Natural killer cell treated with Interleukin-12 subunit alpha and Interleukin-12 subunit beta and Interleukin-15 and Interleukin-18, amount 100 ng/mL, for 72 hours (primary cell): ENCODE results near the gene SLC29A3. TPM values are rescaled to one million over a fixed set of nuclear protein-coding genes. Genes with fewer than 3 reads are reported as not detected.

Experiments
- ATAC-seq, 2 donors: fragments of 150-1000 bp; cut with Tn5 transposase in 1 of 2; sonication (Bioruptor Pico), chemical (Tn5 transposase) in 1 of 2; 2 replicates each; pipeline ENCODE4 v1.10.0; 2021
- DNase-seq: peaks from one replicate; pipeline ENCODE4 v3.0.0; 2022; ENCODE audit warnings: low spot score
- H3K27ac Mint-ChIP-seq, 2 donors: 1 replicate in 1 of 2; 2 replicates in 1 of 2; pipeline ENCODE4 v1.8.0; 2022; ENCODE audit warnings: mixed read lengths in 2 of 2, mild to moderate bottlenecking in 1 of 2, moderate library complexity in 1 of 2
- H3K27me3 Mint-ChIP-seq, 2 donors: 1 replicate in 1 of 2; 2 replicates in 1 of 2; pipeline ENCODE4 v1.8.0; 2022; ENCODE audit warnings: mixed read lengths in 2 of 2
- H3K36me3 Mint-ChIP-seq: one replicate; pipeline ENCODE4 v1.8.0; 2022; ENCODE audit warnings: mixed read lengths
- H3K4me1 Mint-ChIP-seq, 2 donors: 1 replicate in 1 of 2; 2 replicates in 1 of 2; pipeline ENCODE4 v1.8.0; 2022; ENCODE audit warnings: low read depth in 2 of 2, mixed read lengths in 2 of 2, mild to moderate bottlenecking in 1 of 2
- H3K4me3 Mint-ChIP-seq: one replicate; pipeline ENCODE4 v1.8.0; 2022; ENCODE audit warnings: mixed read lengths
- H3K9me3 Mint-ChIP-seq: 2 replicates; pipeline ENCODE4 v1.8.0; 2022; ENCODE audit warnings: mixed read lengths
- total RNA-seq, 2 donors: library from RNA; stranded (reverse); gene quantifications; one replicate each; pipeline ENCODE4 v1.2.3, GENCODE V29; 2022

Gene SLC29A3
- total RNA-seq, 2 donors from 2014 or later, result 3.4 to 3.6 TPM

- ATAC-seq (peak in 1 of 2 donors; percentile 4), DNase-seq (no peak)
- Mint-ChIP-seq H3K36me3 (no peaks in the 10 kb centered on the region), H3K4me3 (no peak overlapping the region), H3K9me3 (no peaks in the 10 kb centered on the region), H3K27me3 (peaks cover 18% of the 10 kb centered on the region in 2 donors), H3K27ac (no peak overlapping the region), H3K4me1 (no peaks in the 10 kb centered on the region)
Measured at GRCh38 chr10:71312811-71313789, 6.0 kb upstream of the SLC29A3 start.

- ATAC-seq, result no peak
- H3K4me1 Mint-ChIP-seq, result peaks cover 4 to 5% of the 10 kb centered on the region in 2 donors
- H3K27ac Mint-ChIP-seq, result no peak overlapping the region
- H3K27me3 Mint-ChIP-seq, result peaks cover 18% of the 10 kb centered on the region in 2 donors
- no peaks in the 10 kb centered on the region for H3K36me3 Mint-ChIP-seq
- H3K9me3 Mint-ChIP-seq, result no peaks in the 10 kb centered on the region
- DNase-seq, result no peak
- H3K4me3 Mint-ChIP-seq, result no peak overlapping the region
Measured at GRCh38 chr10:71314028-71314693, 4.9 kb upstream of the SLC29A3 start.

- ATAC-seq, result no peak
- peaks cover 18% of the 10 kb centered on the region in 2 donors for H3K27me3 Mint-ChIP-seq
- DNase-seq, result no peak
- peaks cover 4 to 5% of the 10 kb centered on the region in 2 donors for H3K4me1 Mint-ChIP-seq
- no peaks in the 10 kb centered on the region for H3K36me3 Mint-ChIP-seq
- no peaks in the 10 kb centered on the region for H3K9me3 Mint-ChIP-seq
- no peak overlapping the region for H3K27ac Mint-ChIP-seq
- H3K4me3 Mint-ChIP-seq, result no peak overlapping the region
Measured at GRCh38 chr10:71314694-71315225, 4.3 kb upstream of the SLC29A3 start.

- peaks cover 5 to 7% of the 10 kb centered on the region in 2 donors for H3K4me1 Mint-ChIP-seq
- no peaks in the 10 kb centered on the region for H3K36me3 Mint-ChIP-seq
- peaks cover 14 to 17% of the 10 kb centered on the region in 2 donors for H3K27me3 Mint-ChIP-seq
- no peak overlapping the region for H3K4me3 Mint-ChIP-seq
- DNase-seq, result no peak
- no peak for ATAC-seq
- no peak overlapping the region for H3K27ac Mint-ChIP-seq
- H3K9me3 Mint-ChIP-seq, result no peaks in the 10 kb centered on the region
Measured at GRCh38 chr10:71316056-71316785, 2.8 kb upstream of the SLC29A3 start.

- H3K27me3 Mint-ChIP-seq, result peaks cover 11 to 14% of the 10 kb centered on the region in 2 donors
- H3K4me1 Mint-ChIP-seq, result peaks cover 5 to 7% of the 10 kb centered on the region in 2 donors
- DNase-seq, result no peak
- no peak for ATAC-seq
- H3K4me3 Mint-ChIP-seq, result no peak overlapping the region
- no peaks in the 10 kb centered on the region for H3K9me3 Mint-ChIP-seq
- no peaks in the 10 kb centered on the region for H3K36me3 Mint-ChIP-seq
- no peak overlapping the region for H3K27ac Mint-ChIP-seq
Measured at GRCh38 chr10:71316786-71317160, 2.3 kb upstream of the SLC29A3 start.

GRCh38 chr10:71317739-71318138 is 1.3 kb upstream of the SLC29A3 start:
- H3K36me3 Mint-ChIP-seq, result no peaks in the 10 kb centered on the region
- H3K4me3 Mint-ChIP-seq, result peak overlapping the region; percentile 22
- no peak overlapping the region for H3K27ac Mint-ChIP-seq
- H3K4me1 Mint-ChIP-seq, result peaks cover 5 to 7% of the 10 kb centered on the region in 2 donors
- ATAC-seq, result no peak
- DNase-seq, result no peak
- peaks cover 9 to 10% of the 10 kb centered on the region in 2 donors for H3K27me3 Mint-ChIP-seq
- H3K9me3 Mint-ChIP-seq, result no peaks in the 10 kb centered on the region

GRCh38 chr10:71319800-71320392 is 837 bp downstream of the SLC29A3 start:
- ATAC-seq (no peak), DNase-seq (no peak)
- Mint-ChIP-seq H3K27ac (peak overlapping the region; percentile 43 to 66), H3K4me3 (peak overlapping the region; percentile 97), H3K9me3 (no peaks in the 10 kb centered on the region), H3K4me1 (peaks cover 11% of the 10 kb centered on the region in 2 donors), H3K36me3 (peaks cover 7% of the 10 kb centered on the region), H3K27me3 (no peaks in the 10 kb centered on the region)

GRCh38 chr10:71320592-71320991 is 1.5 kb downstream of the SLC29A3 start:
- Mint-ChIP-seq H3K27ac (peak overlapping the region in 1 of 2 donors; percentile 43), H3K9me3 (no peaks in the 10 kb centered on the region), H3K4me1 (peaks cover 11% of the 10 kb centered on the region in 2 donors), H3K36me3 (peaks cover 7% of the 10 kb centered on the region), H3K27me3 (no peaks in the 10 kb centered on the region), H3K4me3 (peak overlapping the region; percentile 97)
- ATAC-seq (no peak), DNase-seq (no peak)

GRCh38 chr10:71321386-71321785 is 2.3 kb downstream of the SLC29A3 start:
- no peak overlapping the region for H3K27ac Mint-ChIP-seq
- no peak overlapping the region for H3K4me3 Mint-ChIP-seq
- ATAC-seq (no peak), DNase-seq (no peak)
- H3K9me3 Mint-ChIP-seq, result no peaks in the 10 kb centered on the region
- H3K36me3 Mint-ChIP-seq, result peaks cover 7% of the 10 kb centered on the region
- no peaks in the 10 kb centered on the region for H3K27me3 Mint-ChIP-seq
- peaks cover 11% of the 10 kb centered on the region in 2 donors for H3K4me1 Mint-ChIP-seq

GRCh38 chr10:71323407-71323806 is 4.3 kb downstream of the SLC29A3 start:
- no peak overlapping the region for H3K27ac Mint-ChIP-seq

GRCh38 chr10:71324743-71325142 is 5.7 kb downstream of the SLC29A3 start:
- Mint-ChIP-seq H3K4me1 (peaks cover 6 to 8% of the 10 kb centered on the region in 2 donors), H3K36me3 (peaks cover 7% of the 10 kb centered on the region), H3K4me3 (no peak overlapping the region), H3K27ac (no peak overlapping the region), H3K27me3 (no peaks in the 10 kb centered on the region), H3K9me3 (no peaks in the 10 kb centered on the region)
- DNase-seq (no peak), ATAC-seq (no peak)

More at GRCh38 chr10:71323407-71323806, 4.3 kb downstream of the SLC29A3 start:
- H3K4me3 Mint-ChIP-seq, result no peak overlapping the region
- no peak for ATAC-seq
- H3K27me3 Mint-ChIP-seq, result no peaks in the 10 kb centered on the region
- DNase-seq, result no peak
- peaks cover 11% of the 10 kb centered on the region in 2 donors for H3K4me1 Mint-ChIP-seq
- H3K9me3 Mint-ChIP-seq, result no peaks in the 10 kb centered on the region
- H3K36me3 Mint-ChIP-seq, result peaks cover 7% of the 10 kb centered on the region

- ATAC-seq (no peak), DNase-seq (no peak)
- Mint-ChIP-seq H3K4me3 (no peak overlapping the region), H3K36me3 (peaks cover 7% of the 10 kb centered on the region), H3K9me3 (no peaks in the 10 kb centered on the region), H3K27me3 (no peaks in the 10 kb centered on the region), H3K27ac (no peak overlapping the region), H3K4me1 (peaks cover 6 to 7% of the 10 kb centered on the region in 2 donors)
Measured at GRCh38 chr10:71325267-71325666, 6.2 kb downstream of the SLC29A3 start.

GRCh38 chr10:71326464-71326881 is 7.4 kb downstream of the SLC29A3 start:
- Mint-ChIP-seq H3K36me3 (peaks cover 7% of the 10 kb centered on the region), H3K9me3 (no peaks in the 10 kb centered on the region), H3K27ac (no peak overlapping the region), H3K4me3 (no peak overlapping the region), H3K4me1 (peaks cover 5 to 6% of the 10 kb centered on the region in 2 donors), H3K27me3 (no peaks in the 10 kb centered on the region)
- ATAC-seq (no peak), DNase-seq (no peak)
